Lower lobe of right lung (tissue), 2 donors: ENCODE results near the gene ANO2. TPM values are rescaled to one million over a fixed set of nuclear protein-coding genes. Genes with fewer than 3 reads are reported as not detected.
"Not testable (repeated sequence)": the region's sequence is repeated elsewhere in the genome, so short reads cannot be mapped to it uniquely, and the experiment has no call there.

Source experiments
- ATAC-seq, 2 donors: fragments of 200-7000 bp; cut with Tn5 transposase; one replicate each; pipeline ENCODE4 v1.9.1; 2020 to 2022; ENCODE audit warnings: mild to moderate bottlenecking in 2 of 2, moderate library complexity in 2 of 2
- DNase-seq: peaks from one replicate; pipeline ENCODE4 v3.0.0-alpha.2; 2020
- H3K27ac ChIP-seq: fragments of 200-600 bp; one replicate; pipeline ENCODE4 v1.8.0; 2022
- H3K27me3 ChIP-seq: fragments of 200-600 bp; one replicate; pipeline ENCODE4 v1.8.0; 2022; ENCODE audit warnings: low read depth
- H3K36me3 ChIP-seq: fragments of 200-600 bp; one replicate; pipeline ENCODE4 v1.8.0; 2022; ENCODE audit warnings: mild to moderate bottlenecking
- H3K4me1 ChIP-seq: fragments of 200-600 bp; one replicate; pipeline ENCODE4 v1.8.0; 2022
- H3K4me3 ChIP-seq: fragments of 200-600 bp; one replicate; pipeline ENCODE4 v1.8.0; 2022; ENCODE audit warnings: mild to moderate bottlenecking
- H3K9me3 ChIP-seq: fragments of 200-600 bp; one replicate; pipeline ENCODE4 v1.8.0; 2022
- intact Hi-C: fragments of 100-400 bp; cut with DNase I; formaldehyde crosslinking; loops from one replicate; pipeline ENCODE4 v1.11.0; 2022
- total RNA-seq: library from RNA; stranded (reverse); fragmentation: NEBNext Ultra II Directional; extraction: Animal tissue kit (Norgen Biotek cat#: 25700); gene quantifications from one replicate; pipeline ENCODE4 v1.2.1, GENCODE V29; 2021
- TF ChIP-seq, protein P1 (sequence below): fragments of 200-600 bp; IDR thresholded peaks from one replicate; pipeline ENCODE4 v1.8.0; 2022; ENCODE audit warnings: antibody characterized with exemption, mild to moderate bottlenecking
- donor health status: DM: no; HTN: yes; CAD: no; lungs with severe emphysema.

Gene ANO2
- total RNA-seq, 1 donor from 2014 or later: 22.2 TPM

- TF ChIP-seq, protein P1, sequence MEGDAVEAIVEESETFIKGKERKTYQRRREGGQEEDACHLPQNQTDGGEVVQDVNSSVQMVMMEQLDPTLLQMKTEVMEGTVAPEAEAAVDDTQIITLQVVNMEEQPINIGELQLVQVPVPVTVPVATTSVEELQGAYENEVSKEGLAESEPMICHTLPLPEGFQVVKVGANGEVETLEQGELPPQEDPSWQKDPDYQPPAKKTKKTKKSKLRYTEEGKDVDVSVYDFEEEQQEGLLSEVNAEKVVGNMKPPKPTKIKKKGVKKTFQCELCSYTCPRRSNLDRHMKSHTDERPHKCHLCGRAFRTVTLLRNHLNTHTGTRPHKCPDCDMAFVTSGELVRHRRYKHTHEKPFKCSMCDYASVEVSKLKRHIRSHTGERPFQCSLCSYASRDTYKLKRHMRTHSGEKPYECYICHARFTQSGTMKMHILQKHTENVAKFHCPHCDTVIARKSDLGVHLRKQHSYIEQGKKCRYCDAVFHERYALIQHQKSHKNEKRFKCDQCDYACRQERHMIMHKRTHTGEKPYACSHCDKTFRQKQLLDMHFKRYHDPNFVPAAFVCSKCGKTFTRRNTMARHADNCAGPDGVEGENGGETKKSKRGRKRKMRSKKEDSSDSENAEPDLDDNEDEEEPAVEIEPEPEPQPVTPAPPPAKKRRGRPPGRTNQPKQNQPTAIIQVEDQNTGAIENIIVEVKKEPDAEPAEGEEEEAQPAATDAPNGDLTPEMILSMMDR: no peak
- DNase-seq (no peak), ATAC-seq (no peak)
- H3K27ac ChIP-seq: no peak overlapping the region
- H3K4me3 ChIP-seq: no peak overlapping the region
- H3K4me1 ChIP-seq: no peaks in the 10 kb centered on the region
- no peaks in the 10 kb centered on the region for H3K9me3 ChIP-seq
- peaks cover 9% of the 10 kb centered on the region for H3K27me3 ChIP-seq
- H3K36me3 ChIP-seq: no peaks in the 10 kb centered on the region
- intact Hi-C loops: no loop called here
Observed at GRCh38 chr12:5682581-5682980, 262.5 kb downstream of the ANO2 start.

DNA sequence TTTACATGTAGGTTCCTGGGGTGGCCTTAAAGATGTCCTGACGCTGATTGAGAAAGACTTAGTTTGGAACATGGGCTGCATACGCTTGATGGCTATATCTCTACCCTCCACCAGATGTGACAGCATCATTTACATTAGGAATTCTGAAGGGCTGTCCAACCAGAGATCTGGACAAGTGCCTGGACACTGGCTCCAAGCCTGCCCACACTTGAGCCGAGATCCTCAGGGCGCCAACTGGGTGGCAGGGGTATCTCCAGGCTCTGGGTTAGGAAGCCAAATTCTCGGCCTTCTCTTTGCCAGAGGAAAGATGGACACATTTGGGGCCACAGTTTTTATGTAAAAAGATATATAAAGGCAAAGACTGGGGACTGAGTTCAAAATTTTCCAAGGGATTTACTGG, 266.9 kb downstream of the ANO2 start:
- no peaks in the 10 kb centered on the region for H3K4me1 ChIP-seq
- no peaks in the 10 kb centered on the region for H3K9me3 ChIP-seq
- no peak overlapping the region for H3K27ac ChIP-seq
- TF ChIP-seq, protein P1: no peak
- H3K36me3 ChIP-seq: no peaks in the 10 kb centered on the region
- DNase-seq (no peak), ATAC-seq (no peak)
- no peaks in the 10 kb centered on the region for H3K27me3 ChIP-seq
- intact Hi-C loops: no loop called here
- no peak overlapping the region for H3K4me3 ChIP-seq

DNA sequence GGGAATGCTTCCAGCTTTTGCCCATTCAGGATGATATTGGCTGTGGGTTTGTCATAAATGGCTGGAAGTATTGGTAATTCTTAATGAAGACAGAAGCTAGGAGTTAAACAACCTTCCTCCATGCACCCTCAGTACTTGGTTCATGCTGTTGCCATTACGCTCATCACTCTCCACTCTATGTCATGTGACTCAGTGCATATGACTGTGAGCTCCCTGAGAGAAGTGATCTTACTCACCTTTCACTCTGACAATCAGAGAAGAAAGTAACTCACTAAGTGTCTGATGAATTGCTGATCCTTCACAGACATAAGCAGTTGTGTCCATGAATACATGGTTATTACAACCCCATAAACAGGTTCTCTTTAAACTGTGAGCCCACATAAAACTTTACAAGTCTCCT, 275.4 kb downstream of the ANO2 start:
- H3K27me3 ChIP-seq, DNase-seq, H3K9me3 ChIP-seq, intact Hi-C loops, H3K36me3 ChIP-seq, ATAC-seq, H3K4me3 ChIP-seq, H3K4me1 ChIP-seq, H3K27ac ChIP-seq: not testable (repeated sequence)

GRCh38 chr12:5665615-5666014, 279.4 kb downstream of the ANO2 start:
- Histone ChIP-seq H3K9me3 (no peaks in the 10 kb centered on the region), H3K4me3 (no peak overlapping the region), H3K27ac (no peak overlapping the region), H3K36me3 (no peaks in the 10 kb centered on the region), H3K27me3 (no peaks in the 10 kb centered on the region), H3K4me1 (peaks cover 1% of the 10 kb centered on the region)
- DNase-seq (no peak), ATAC-seq (no peak)
- TF ChIP-seq, protein P1: no peak
- intact Hi-C loops: no loop called here

GRCh38 chr12:5661811-5662210, 283.2 kb downstream of the ANO2 start:
- DNase-seq: no peak
- H3K4me3 ChIP-seq: no peak overlapping the region
- intact Hi-C loops: no loop called here
- no peaks in the 10 kb centered on the region for H3K36me3 ChIP-seq
- H3K27ac ChIP-seq: no peak overlapping the region
- peaks cover 4% of the 10 kb centered on the region for H3K4me1 ChIP-seq
- no peaks in the 10 kb centered on the region for H3K9me3 ChIP-seq
- no peak for ATAC-seq
- TF ChIP-seq, protein P1: no peak
- no peaks in the 10 kb centered on the region for H3K27me3 ChIP-seq

DNA sequence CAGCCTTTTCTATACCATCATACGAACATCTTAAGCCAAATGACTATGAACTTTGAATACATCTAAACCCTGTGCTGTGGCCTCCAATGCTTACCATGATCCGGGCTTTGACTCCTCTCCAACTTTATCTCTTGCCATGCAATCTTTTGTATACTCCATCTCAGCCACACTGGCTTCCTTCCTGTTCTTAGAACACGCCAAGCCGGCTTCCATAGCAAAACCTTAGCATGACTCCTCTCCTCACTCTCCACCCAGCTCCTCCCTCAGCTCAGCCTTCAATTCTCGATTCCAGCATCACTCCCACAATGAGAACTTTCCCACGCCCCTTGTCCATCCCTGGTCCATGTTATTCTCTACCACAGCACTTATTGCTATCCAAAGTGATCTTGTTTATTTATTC, 284.8 kb downstream of the ANO2 start:
- Histone ChIP-seq H3K9me3 (no peaks in the 10 kb centered on the region), H3K27ac (no peak overlapping the region), H3K27me3 (no peaks in the 10 kb centered on the region), H3K4me1 (peaks cover 4% of the 10 kb centered on the region), H3K36me3 (no peaks in the 10 kb centered on the region), H3K4me3 (no peak overlapping the region)
- ATAC-seq (no peak), DNase-seq (no peak)
- intact Hi-C loops: no loop called here
- TF ChIP-seq, protein P1: no peak

GRCh38 chr12:5658339-5658941, 286.6 kb downstream of the ANO2 start:
- intact Hi-C loops: not testable (repeated sequence)

More at GRCh38 chr12:5658339-5658941, 286.6 kb downstream of the ANO2 start:
- ATAC-seq, H3K4me3 ChIP-seq, H3K4me1 ChIP-seq, DNase-seq, H3K27ac ChIP-seq, H3K27me3 ChIP-seq, H3K36me3 ChIP-seq, H3K9me3 ChIP-seq: not testable (repeated sequence)
